HepG2 (cell line): ENCODE measurements around the gene MTA1. TPM values are rescaled to one million over a fixed set of nuclear protein-coding genes. Genes with fewer than 3 reads are reported as not detected.

Experiments used
- ARID3A ChIP-seq: IDR thresholded peaks from 2 replicates; pipeline ENCODE4 v1.6.1; 2012; ENCODE audit warnings: low read depth, low read length, improper control_type of control experiment
- ATF7 ChIP-seq, 2 experiments: fragments of 450-650 bp in 1 of 2; sonication (generic) in 1 of 2; formaldehyde crosslinking in 1 of 2; IDR thresholded peaks; 2 replicates each; pipeline versions ENCODE4 v1.4.0 to v1.6.1; 2016 to 2020; ENCODE audit warnings: antibody characterized with exemption in 1 of 2, mild to moderate bottlenecking in 1 of 2, missing genetic modification reagents in 1 of 2
- FOXM1 ChIP-seq: sonication (generic); formaldehyde crosslinking; IDR thresholded peaks from 2 replicates; pipeline ENCODE4 v1.5.0; 2020; ENCODE audit warnings: missing genetic modification reagents
- GPBP1L1 ChIP-seq: sonication (generic); formaldehyde crosslinking; IDR thresholded peaks from 2 replicates; pipeline ENCODE4 v1.5.0; 2020; ENCODE audit warnings: mild to moderate bottlenecking, missing genetic modification reagents
- HIVEP1 ChIP-seq: sonication (generic); formaldehyde crosslinking; IDR thresholded peaks from 2 replicates; pipeline ENCODE4 v1.4.0; 2020; ENCODE audit warnings: mild to moderate bottlenecking, missing genetic modification reagents
- ISL2 ChIP-seq: sonication (generic); formaldehyde crosslinking; IDR thresholded peaks from 2 replicates; pipeline ENCODE4 v1.5.0; 2020; ENCODE audit warnings: missing genetic modification reagents
- MYPOP ChIP-seq: sonication (generic); formaldehyde crosslinking; IDR thresholded peaks from 2 replicates; pipeline ENCODE4 v1.8.1; 2023; ENCODE audit warnings: mild to moderate bottlenecking, moderate library complexity, missing genetic modification reagents
- POLR2AphosphoS5 ChIP-seq: IDR thresholded peaks from 2 replicates; pipeline ENCODE4 v1.6.1; 2012; ENCODE audit warnings: low read depth, low read length
- PTBP1 ChIP-seq: fragments of 200-400 bp; formaldehyde crosslinking; IDR thresholded peaks from 2 replicates; pipeline ENCODE4 v1.6.1; 2018; ENCODE audit warnings: low read length, low read depth; ENCODE audit not compliant: poor library complexity, severe bottlenecking
- SP4 ChIP-seq: sonication (generic); formaldehyde crosslinking; IDR thresholded peaks from 2 replicates; pipeline ENCODE4 v1.8.1; 2023; ENCODE audit warnings: mild to moderate bottlenecking, missing genetic modification reagents
- TGIF2 ChIP-seq: IDR thresholded peaks from 2 replicates; pipeline ENCODE4 v1.6.1; 2016; ENCODE audit warnings: control low read depth, missing compliant biosample characterization
- ZNF251 ChIP-seq: sonication (generic); formaldehyde crosslinking; IDR thresholded peaks from 2 replicates; pipeline ENCODE4 v1.9.0; 2021; ENCODE audit warnings: mild to moderate bottlenecking, missing genetic modification reagents
- ZNF318 ChIP-seq: sonication (generic); formaldehyde crosslinking; IDR thresholded peaks from 2 replicates; pipeline ENCODE4 v1.4.0; 2020; ENCODE audit warnings: mild to moderate bottlenecking, missing genetic modification reagents
- ZNF337 ChIP-seq: sonication (generic); formaldehyde crosslinking; IDR thresholded peaks from 2 replicates; pipeline ENCODE4 v1.5.1; 2020; ENCODE audit warnings: missing genetic modification reagents, low read depth, mild to moderate bottlenecking, borderline replicate concordance
- ZNF501 ChIP-seq: sonication (generic); formaldehyde crosslinking; IDR thresholded peaks from 2 replicates; pipeline ENCODE4 v1.5.1; 2020; ENCODE audit warnings: mild to moderate bottlenecking, moderate library complexity, missing genetic modification reagents
- ZNF776 ChIP-seq: sonication (generic); formaldehyde crosslinking; IDR thresholded peaks from 2 replicates; pipeline ENCODE4 v1.4.0; 2020; ENCODE audit warnings: mild to moderate bottlenecking, missing genetic modification reagents
- polyA plus RNA-seq, 8 experiments: library from polyadenylated mRNA; depleted of rRNA in 3 of 8; stranded (reverse) in 7 of 8; unstranded in 1 of 8; fragments of >200 nt; fragmentation: Illumina TruSeq in 4 of 8; extraction: Trizol in 4 of 8; gene quantifications; 2 replicates each; pipeline versions ENCODE4 v1.2.1 to v1.2.3, GENCODE V29; 2011 to 2016; ENCODE audit warnings: low read depth in 4 of 8, missing spikeins in 1 of 8, mixed read lengths in 1 of 8; ENCODE audit not compliant: insufficient read depth in 1 of 8
- total RNA-seq, 5 experiments: library from RNA; depleted of rRNA; stranded (reverse); fragments of >200 nt; fragmentation: Illumina TruSeq; extraction: Trizol; gene quantifications; 2 replicates each; pipeline ENCODE4 v1.2.3, GENCODE V29; 2016; ENCODE audit warnings: low read depth in 1 of 5

The MTA1 gene
- total and polyA plus RNA-seq, 2 of the 13 experiments (the other 11 are each of a cell fraction or from before 2014, with no cell fraction given), result 35.2 to 85.8 TPM

GRCh38 chr14:105496831-105497591, 77.4 kb downstream of the MTA1 start (continued):
- no peak for TF ChIP-seq ZNF318 (CRISPR knock-in tag)
- no peak for TF ChIP-seq SP4 (CRISPR knock-in tag)
- no peak for TF ChIP-seq PTBP1
- no peak for TF ChIP-seq ZNF337 (CRISPR knock-in tag)
- TF ChIP-seq ZNF776, result no peak
- TF ChIP-seq ATF7 (IDR thresholded peaks at IDR 0.05), result no peak
- no peak for TF ChIP-seq ATF7 (CRISPR knock-in tag; IDR thresholded peaks at IDR 0.05)
- TF ChIP-seq TGIF2 (CRISPR knock-in tag), result no peak
- TF ChIP-seq FOXM1, result no peak
- TF ChIP-seq ZNF501 (CRISPR knock-in tag), result 0 out of 2 replicates have a peak, but pooled peaks have one; percentile 11
- TF ChIP-seq HIVEP1 (CRISPR knock-in tag), result no peak
- no peak for TF ChIP-seq POLR2AphosphoS5
- TF ChIP-seq ZNF251 (CRISPR knock-in tag), result no peak
- no peak for TF ChIP-seq ISL2
- no peak for TF ChIP-seq GPBP1L1 (CRISPR knock-in tag)
- no peak for TF ChIP-seq ARID3A
- TF ChIP-seq MYPOP (CRISPR knock-in tag), result 0 out of 2 replicates have a peak, but pooled peaks have one; percentile 3
